HG03558 (cell line): Measurements from ENCODE around the gene NPC1.

Experiments
- ATAC-seq: cut with Tn5 transposase; IDR thresholded peaks from one replicate; pipeline ENCODE4 v1.9.1; 2021; ENCODE audit warnings: moderate number of reproducible peaks; ENCODE audit not compliant: unreplicated experiment; ENCODE audit errors: extremely low read depth

Gene NPC1

GRCh38 chr18:23612434-23613090, 26.3 kb upstream of the NPC1 start:
- no peak for ATAC-seq

GRCh38 chr18:23609390-23610023, 23.2 kb upstream of the NPC1 start:
- ATAC-seq, result no peak

- no peak for ATAC-seq
Observed at GRCh38 chr18:23608211-23608610, 21.9 kb upstream of the NPC1 start.

GRCh38 chr18:23605941-23606340, 19.6 kb upstream of the NPC1 start:
- ATAC-seq, result no peak

GRCh38 chr18:23599809-23600208, 13.5 kb upstream of the NPC1 start:
- ATAC-seq, result no peak

- no peak for ATAC-seq
Observed at GRCh38 chr18:23596183-23596582, 9.9 kb upstream of the NPC1 start.

- no peak for ATAC-seq
Observed at GRCh38 chr18:23595591-23595990, 9.3 kb upstream of the NPC1 start.

- ATAC-seq, result no peak
Observed at GRCh38 chr18:23593720-23594119, 7.4 kb upstream of the NPC1 start.

- ATAC-seq, result no peak
Observed at GRCh38 chr18:23592911-23593310, 6.6 kb upstream of the NPC1 start.

GRCh38 chr18:23591011-23591410, 4.7 kb upstream of the NPC1 start:
- ATAC-seq, result no peak

- no peak for ATAC-seq
Observed at GRCh38 chr18:23588836-23589560, 2.7 kb upstream of the NPC1 start.

GRCh38 chr18:23587220-23587642, 925 bp upstream of the NPC1 start:
- no peak for ATAC-seq

- no peak for ATAC-seq
Observed at GRCh38 chr18:23585897-23586248, 433 bp downstream of the NPC1 start.

GRCh38 chr18:23585007-23585871, 1.1 kb downstream of the NPC1 start:
- ATAC-seq, result no peak

- ATAC-seq, result no peak
Observed at GRCh38 chr18:23584019-23584983, 2.0 kb downstream of the NPC1 start.

- no peak for ATAC-seq
Observed at GRCh38 chr18:23583071-23583865, 3.0 kb downstream of the NPC1 start.

- ATAC-seq, result no peak
Observed at GRCh38 chr18:23580677-23581367, 5.5 kb downstream of the NPC1 start.
